ENCODE measurements around the gene RAB3B.

- TF ChIP-seq POLR2AphosphoS5 (IDR thresholded peaks at IDR 0.05) (no peak), CTCF (IDR thresholded peaks at IDR 0.05) (no peak)
Measured at GRCh38 chr1:52026278-52026677, 35.8 kb upstream of the RAB3B start.

All from breast epithelium (tissue), 3 donors.